Measurements from ENCODE around the gene RPP25.
A peak's percentile ranks its signal among the peaks of the same experiment; 100 is the strongest.

Gene RPP25

GRCh38 chr15:74977599-74977998 lies 21.0 kb upstream of the RPP25 start:
- H3K18ac ChIP-seq (ENCODE audit: low read length), result no peak overlapping the region
- H4K8ac ChIP-seq (ENCODE audit: low read depth, low read length), result no peak overlapping the region
- H3K27me3 ChIP-seq (ENCODE audit: control insufficient read depth in 3 of 3, insufficient read depth in 3 of 3, low read depth in 1 of 3, low read length in 3 of 3), result peaks cover 0 to 8% (median 0%) of the 10 kb centered on the region in 3 experiments
- H3K9ac ChIP-seq (ENCODE audit: low read depth, low read length, poor library complexity), result no peak overlapping the region
- H2BK5ac ChIP-seq (ENCODE audit: low read length), result no peak overlapping the region
- no CpG with 5 or more reads among the region's 4 CpGs for WGBS, 2 donors (ENCODE audit: extremely low coverage in 2 of 2, insufficient read length in 2 of 2, insufficient replicate concordance in 1 of 2)
- H3K4me1 ChIP-seq (ENCODE audit: control insufficient read depth in 2 of 2, insufficient read depth in 1 of 2, low read depth in 1 of 2, low read length in 2 of 2), result no peaks in the 10 kb centered on the region
- H3K27ac ChIP-seq (replicated peaks; ENCODE audit: low read length), result no peak overlapping the region
- H3K14ac ChIP-seq (ENCODE audit: low read length), result no peak overlapping the region
- no peak overlapping the region for H2BK120ac ChIP-seq (ENCODE audit: low read depth, low read length)
- H3K23ac ChIP-seq (ENCODE audit: low read depth, low read length, poor library complexity), result no peak overlapping the region
- H3K4me3 ChIP-seq (ENCODE audit: low read length in 2 of 2), result no peak overlapping the region
- H2BK15ac ChIP-seq (ENCODE audit: low read length), result no peak overlapping the region
- no peak overlapping the region for H3K4me2 ChIP-seq (ENCODE audit: insufficient read depth, low read length, poor library complexity, severe bottlenecking)
- no peaks in the 10 kb centered on the region for H3K79me1 ChIP-seq (ENCODE audit: low read depth, low read length)
- H2BK12ac ChIP-seq (ENCODE audit: low read length), result no peak overlapping the region
- no peak overlapping the region for H2AFZ ChIP-seq (ENCODE audit: low read length)
- H4K91ac ChIP-seq (ENCODE audit: low read depth, low read length, poor library complexity), result no peak overlapping the region
- H3K4ac ChIP-seq (ENCODE audit: low read length), result no peak overlapping the region
- DNase-seq (ENCODE audit: low spot score), result no peak
- H3K9me3 ChIP-seq (replicated peaks in 1 of 2; ENCODE audit: control insufficient read depth in 2 of 2, insufficient read depth in 1 of 2, low read depth in 1 of 2, low read length in 2 of 2), result no peaks in the 10 kb centered on the region
- no peak overlapping the region for H2AK5ac ChIP-seq (ENCODE audit: low read depth, low read length)
- no peaks in the 10 kb centered on the region for H3K36me3 ChIP-seq (replicated peaks in 1 of 2; ENCODE audit: control insufficient read depth in 2 of 2, insufficient read depth in 2 of 2, low read length in 2 of 2)

- Histone ChIP-seq H4K8ac (ENCODE audit: low read depth, low read length) (no peak overlapping the region), H3K9ac (ENCODE audit: low read depth, low read length, poor library complexity) (no peak overlapping the region), H2BK15ac (ENCODE audit: low read length) (no peak overlapping the region), H2AFZ (ENCODE audit: low read length) (no peak overlapping the region), H3K27me3 (ENCODE audit: control insufficient read depth in 3 of 3, insufficient read depth in 3 of 3, low read depth in 1 of 3, low read length in 3 of 3) (peaks cover 0 to 8% (median 0%) of the 10 kb centered on the region in 3 experiments), H3K27ac (replicated peaks; ENCODE audit: low read length) (no peak overlapping the region), H3K9me3 (replicated peaks in 1 of 2; ENCODE audit: control insufficient read depth in 2 of 2, insufficient read depth in 1 of 2, low read depth in 1 of 2, low read length in 2 of 2) (no peaks in the 10 kb centered on the region), H3K4me3 (ENCODE audit: low read length in 2 of 2) (no peak overlapping the region), H2BK12ac (ENCODE audit: low read length) (no peak overlapping the region), H4K91ac (ENCODE audit: low read depth, low read length, poor library complexity) (no peak overlapping the region), H3K79me1 (ENCODE audit: low read depth, low read length) (no peaks in the 10 kb centered on the region), H2AK5ac (ENCODE audit: low read depth, low read length) (no peak overlapping the region), H3K36me3 (replicated peaks in 1 of 2; ENCODE audit: control insufficient read depth in 2 of 2, insufficient read depth in 2 of 2, low read length in 2 of 2) (no peaks in the 10 kb centered on the region), H3K18ac (ENCODE audit: low read length) (no peak overlapping the region), H3K23ac (ENCODE audit: low read depth, low read length, poor library complexity) (no peak overlapping the region), H3K4me2 (ENCODE audit: insufficient read depth, low read length, poor library complexity, severe bottlenecking) (no peak overlapping the region), H3K14ac (ENCODE audit: low read length) (no peak overlapping the region), H2BK120ac (ENCODE audit: low read depth, low read length) (no peak overlapping the region), H3K4ac (ENCODE audit: low read length) (no peak overlapping the region), H3K4me1 (ENCODE audit: control insufficient read depth in 2 of 2, insufficient read depth in 1 of 2, low read depth in 1 of 2, low read length in 2 of 2) (no peaks in the 10 kb centered on the region), H2BK5ac (ENCODE audit: low read length) (no peak overlapping the region)
- WGBS, 2 donors (ENCODE audit: extremely low coverage in 2 of 2, insufficient read length in 2 of 2, insufficient replicate concordance in 1 of 2), result no CpG with 5 or more reads among the region's 1 CpG
- DNase-seq (ENCODE audit: low spot score), result no peak
These were observed 19.6 kb upstream of the RPP25 start for GRCh38 chr15:74976159-74976558.

- no peak overlapping the region for H2BK12ac ChIP-seq (ENCODE audit: low read length)
- WGBS, 2 donors (ENCODE audit: extremely low coverage in 2 of 2, insufficient read length in 2 of 2, insufficient replicate concordance in 1 of 2), result no CpG with 5 or more reads among the region's 5 CpGs
- H3K9me3 ChIP-seq (replicated peaks in 1 of 2; ENCODE audit: control insufficient read depth in 2 of 2, insufficient read depth in 1 of 2, low read depth in 1 of 2, low read length in 2 of 2), result no peaks in the 10 kb centered on the region
- no peak overlapping the region for H3K4ac ChIP-seq (ENCODE audit: low read length)
- no peaks in the 10 kb centered on the region for H3K36me3 ChIP-seq (replicated peaks in 1 of 2; ENCODE audit: control insufficient read depth in 2 of 2, insufficient read depth in 2 of 2, low read length in 2 of 2)
- no peak overlapping the region for H3K23ac ChIP-seq (ENCODE audit: low read depth, low read length, poor library complexity)
- H3K14ac ChIP-seq (ENCODE audit: low read length), result no peak overlapping the region
- no peak for DNase-seq (ENCODE audit: low spot score)
- no peaks in the 10 kb centered on the region for H3K4me1 ChIP-seq (ENCODE audit: control insufficient read depth in 2 of 2, insufficient read depth in 1 of 2, low read depth in 1 of 2, low read length in 2 of 2)
- H3K18ac ChIP-seq (ENCODE audit: low read length), result no peak overlapping the region
- no peak overlapping the region for H2BK15ac ChIP-seq (ENCODE audit: low read length)
- H3K4me3 ChIP-seq (ENCODE audit: low read length in 2 of 2), result no peak overlapping the region
- H2BK5ac ChIP-seq (ENCODE audit: low read length), result no peak overlapping the region
- no peak overlapping the region for H2BK120ac ChIP-seq (ENCODE audit: low read depth, low read length)
- H4K91ac ChIP-seq (ENCODE audit: low read depth, low read length, poor library complexity), result no peak overlapping the region
- no peak overlapping the region for H3K9ac ChIP-seq (ENCODE audit: low read depth, low read length, poor library complexity)
- H3K4me2 ChIP-seq (ENCODE audit: insufficient read depth, low read length, poor library complexity, severe bottlenecking), result no peak overlapping the region
- H3K79me1 ChIP-seq (ENCODE audit: low read depth, low read length), result no peaks in the 10 kb centered on the region
- no peak overlapping the region for H2AK5ac ChIP-seq (ENCODE audit: low read depth, low read length)
- no peak overlapping the region for H4K8ac ChIP-seq (ENCODE audit: low read depth, low read length)
- no peak overlapping the region for H3K27ac ChIP-seq (replicated peaks; ENCODE audit: low read length)
- peaks cover 0 to 8% (median 2%) of the 10 kb centered on the region in 3 experiments for H3K27me3 ChIP-seq (ENCODE audit: control insufficient read depth in 3 of 3, insufficient read depth in 3 of 3, low read depth in 1 of 3, low read length in 3 of 3)
- no peak overlapping the region for H2AFZ ChIP-seq (ENCODE audit: low read length)
These were observed 11.1 kb upstream of the RPP25 start for GRCh38 chr15:74967670-74968069.

GRCh38 chr15:74964794-74965193 lies 8.2 kb upstream of the RPP25 start:
- no peak overlapping the region for H3K23ac ChIP-seq (ENCODE audit: low read depth, low read length, poor library complexity)
- no peak overlapping the region for H3K9ac ChIP-seq (ENCODE audit: low read depth, low read length, poor library complexity)
- H2AK5ac ChIP-seq (ENCODE audit: low read depth, low read length), result no peak overlapping the region
- no peak overlapping the region for H3K4ac ChIP-seq (ENCODE audit: low read length)
- H4K91ac ChIP-seq (ENCODE audit: low read depth, low read length, poor library complexity), result no peak overlapping the region
- no peak overlapping the region for H2BK15ac ChIP-seq (ENCODE audit: low read length)
- no peak overlapping the region for H3K18ac ChIP-seq (ENCODE audit: low read length)
- no peak overlapping the region for H4K8ac ChIP-seq (ENCODE audit: low read depth, low read length)
- H2BK5ac ChIP-seq (ENCODE audit: low read length), result no peak overlapping the region
- H3K27ac ChIP-seq (replicated peaks; ENCODE audit: low read length), result no peak overlapping the region
- DNase-seq (ENCODE audit: low spot score), result no peak
- no peaks in the 10 kb centered on the region for H3K36me3 ChIP-seq (replicated peaks in 1 of 2; ENCODE audit: control insufficient read depth in 2 of 2, insufficient read depth in 2 of 2, low read length in 2 of 2)
- H2AFZ ChIP-seq (ENCODE audit: low read length), result peak overlapping the region; percentile 73
- H3K4me3 ChIP-seq (ENCODE audit: low read length in 2 of 2), result no peak overlapping the region
- no peaks in the 10 kb centered on the region for H3K9me3 ChIP-seq (replicated peaks in 1 of 2; ENCODE audit: control insufficient read depth in 2 of 2, insufficient read depth in 1 of 2, low read depth in 1 of 2, low read length in 2 of 2)
- no peak overlapping the region for H2BK120ac ChIP-seq (ENCODE audit: low read depth, low read length)
- no peak overlapping the region for H3K4me2 ChIP-seq (ENCODE audit: insufficient read depth, low read length, poor library complexity, severe bottlenecking)
- H3K79me1 ChIP-seq (ENCODE audit: low read depth, low read length), result no peaks in the 10 kb centered on the region
- H3K27me3 ChIP-seq (ENCODE audit: control insufficient read depth in 3 of 3, insufficient read depth in 3 of 3, low read depth in 1 of 3, low read length in 3 of 3), result peaks cover 0 to 31% (median 11%) of the 10 kb centered on the region in 3 experiments
- whole genome bisulfite sequencing, 2 donors (ENCODE audit: extremely low coverage in 2 of 2, insufficient read length in 2 of 2, insufficient replicate concordance in 1 of 2), result no CpG with 5 or more reads among the region's 3 CpGs
- H3K14ac ChIP-seq (ENCODE audit: low read length), result no peak overlapping the region
- no peak overlapping the region for H2BK12ac ChIP-seq (ENCODE audit: low read length)
- no peaks in the 10 kb centered on the region for H3K4me1 ChIP-seq (ENCODE audit: control insufficient read depth in 2 of 2, insufficient read depth in 1 of 2, low read depth in 1 of 2, low read length in 2 of 2)
